Upper lobe of left lung (tissue), 6 donors: Measurements from ENCODE around the gene OR10AD1. TPM values are rescaled to one million over a fixed set of nuclear protein-coding genes. Genes with fewer than 3 reads are reported as not detected.
A peak's percentile ranks its signal among the peaks of the same experiment; 100 is the strongest.

Experiments used
- ATAC-seq, 2 donors: fragments of 200-7000 bp; cut with Tn5 transposase; one replicate each; pipeline ENCODE4 v1.9.1; 2022; ENCODE audit warnings: mild to moderate bottlenecking in 2 of 2, moderate library complexity in 2 of 2; ENCODE audit not compliant: low FRiP score in 2 of 2
- DNase-seq, 2 donors: peaks; one replicate each; pipeline ENCODE4 v3.0.0-alpha.2; 2019 to 2020
- H3K27ac ChIP-seq, 4 donors: fragments of 200-600 bp; sonication (generic); one replicate each; pipeline ENCODE4 v1.5.1; 2016 to 2019
- H3K27me3 ChIP-seq, 4 donors: fragments of 200-600 bp; sonication (generic); one replicate each; pipeline ENCODE4 v1.5.1; 2017 to 2019
- H3K36me3 ChIP-seq, 4 donors: fragments of 200-600 bp; sonication (generic); one replicate each; pipeline ENCODE4 v1.5.1; 2016 to 2019
- H3K4me1 ChIP-seq, 4 donors: fragments of 200-600 bp; sonication (generic); one replicate each; pipeline ENCODE4 v1.5.1; 2018 to 2019
- H3K4me3 ChIP-seq, 4 donors: fragments of 200-600 bp; sonication (generic); one replicate each; pipeline ENCODE4 v1.5.1; 2017 to 2019; ENCODE audit warnings: mild to moderate bottlenecking in 2 of 4, moderate library complexity in 1 of 4
- H3K9me3 ChIP-seq, 4 donors: fragments of 200-600 bp; sonication (generic); one replicate each; pipeline ENCODE4 v1.5.1; 2018 to 2019
- CTCF ChIP-seq, 6 experiments: fragments of 450-650 bp in 4 of 6; fragments of 200-600 bp in 2 of 6; sonication (generic) in 2 of 6; IDR thresholded peaks; one replicate each; pipeline ENCODE4 v1.5.1; 2016 to 2019; ENCODE audit warnings: antibody characterized with exemption in 6 of 6
- EP300 ChIP-seq, 4 donors: sonication (generic); formaldehyde crosslinking; IDR thresholded peaks; one replicate each; pipeline ENCODE4 v1.5.1; 2017; ENCODE audit warnings: antibody characterized with exemption in 4 of 4, control low read depth in 2 of 4
- POLR2A ChIP-seq, 4 donors: fragments of 450-650 bp; IDR thresholded peaks; one replicate each; pipeline ENCODE4 v1.5.1; 2016 to 2017; ENCODE audit warnings: antibody characterized with exemption in 4 of 4, mild to moderate bottlenecking in 2 of 4
- POLR2AphosphoS5 ChIP-seq, 2 donors: sonication (generic); formaldehyde crosslinking; IDR thresholded peaks; one replicate each; pipeline ENCODE4 v1.5.1; 2017; ENCODE audit warnings: antibody characterized with exemption in 2 of 2
- WGBS, 2 donors: methylation state at CpG; one replicate each; pipeline ENCODE4 v1.1.5; 2017 to 2018; 5-methylcytosine and 5-hydroxymethylcytosine counted together
- total RNA-seq, 6 donors: library from RNA; depleted of rRNA in 4 of 6; stranded (reverse); fragments of >200 nt in 4 of 6; gene quantifications; one replicate each; pipeline versions ENCODE4 v1.1.0 to v1.2.1, GENCODE V29; 2016 to 2021
- donor health status: DM: no; HTN: no; CAD: no; lungs with moderate emphysema.
- donor health status: DM: no; HTN: yes; CAD: no; lungs with severe emphysema.

The OR10AD1 gene
- total RNA-seq, 6 donors from 2014 or later: not detected

- H3K27me3 ChIP-seq: no peaks in the 10 kb centered on the region
- 0 to 3% methylated on average over 21 to 38 of the region's 39 CpGs for WGBS, 2 donors
- peak; percentile 96 to 99 for DNase-seq
- no peaks in the 10 kb centered on the region for H3K9me3 ChIP-seq
- ATAC-seq: peak; percentile 97 to 98
- H3K4me1 ChIP-seq: peaks cover 29 to 47% (median 35%) of the 10 kb centered on the region in 4 donors
- peak overlapping the region; percentile 96 to 100 (median 97) for H3K27ac ChIP-seq
- TF ChIP-seq CTCF (IDR thresholded peaks at IDR 0.05) (peak in 2 of 6 experiments; percentile 16 to 31), POLR2A (IDR thresholded peaks at IDR 0.05) (peak in 3 of 4 donors; percentile 97 to 99 (median 99)), POLR2AphosphoS5 (IDR thresholded peaks at IDR 0.05) (peak; percentile 96 to 99), EP300 (IDR thresholded peaks at IDR 0.05) (peak in 1 of 4 donors; percentile 54)
- H3K4me3 ChIP-seq: peak overlapping the region; percentile 58 to 75 (median 68)
- no peaks in the 10 kb centered on the region for H3K36me3 ChIP-seq
These were observed 5.0 kb downstream of the OR10AD1 start for GRCh38 chr12:48197971-48198671.

- ATAC-seq: peak; percentile 74 to 76
- DNase-seq: no peak
- Histone ChIP-seq H3K27ac (peak overlapping the region; percentile 96 to 100 (median 97)), H3K4me3 (peak overlapping the region; percentile 46 to 75 (median 60)), H3K4me1 (peaks cover 29 to 52% (median 37%) of the 10 kb centered on the region in 4 donors), H3K36me3 (no peaks in the 10 kb centered on the region), H3K27me3 (no peaks in the 10 kb centered on the region), H3K9me3 (no peaks in the 10 kb centered on the region)
- 0 to 1% methylated on average over 10 of the region's 10 CpGs for WGBS, 2 donors
- TF ChIP-seq CTCF (IDR thresholded peaks at IDR 0.05) (peak in 5 of 6 experiments; percentile 9 to 59 (median 42)), POLR2AphosphoS5 (IDR thresholded peaks at IDR 0.05) (no peak)
These were observed 5.5 kb downstream of the OR10AD1 start for GRCh38 chr12:48197549-48197970.

GRCh38 chr12:48194799-48195201 is 8.3 kb downstream of the OR10AD1 start:
- no peak overlapping the region for H3K4me3 ChIP-seq
- H3K36me3 ChIP-seq: no peaks in the 10 kb centered on the region
- DNase-seq: no peak
- peak overlapping the region in 2 of 4 donors; percentile 7 to 11 for H3K27ac ChIP-seq
- no peak for ATAC-seq
- no peaks in the 10 kb centered on the region for H3K9me3 ChIP-seq
- WGBS, 2 donors: 50 to 56% methylated on average over 1 of the region's 1 CpG
- peaks cover 13 to 35% (median 27%) of the 10 kb centered on the region in 4 donors for H3K4me1 ChIP-seq
- H3K27me3 ChIP-seq: no peaks in the 10 kb centered on the region
- no peak for TF ChIP-seq EP300 (IDR thresholded peaks at IDR 0.05)

GRCh38 chr12:48193623-48194022 is 9.5 kb downstream of the OR10AD1 start:
- no peaks in the 10 kb centered on the region for H3K36me3 ChIP-seq
- H3K4me3 ChIP-seq: no peak overlapping the region
- TF ChIP-seq EP300 (IDR thresholded peaks at IDR 0.05) (no peak), CTCF (IDR thresholded peaks at IDR 0.05) (no peak), POLR2AphosphoS5 (IDR thresholded peaks at IDR 0.05) (no peak), POLR2A (IDR thresholded peaks at IDR 0.05) (no peak)
- peaks cover 3 to 23% (median 18%) of the 10 kb centered on the region in 4 donors for H3K4me1 ChIP-seq
- DNase-seq: no peak
- peak overlapping the region in 2 of 4 donors; percentile 19 to 28 for H3K27ac ChIP-seq
- no peaks in the 10 kb centered on the region for H3K9me3 ChIP-seq
- ATAC-seq: no peak
- WGBS, 2 donors: 37 to 57% methylated on average over 2 of the region's 2 CpGs
- H3K27me3 ChIP-seq: no peaks in the 10 kb centered on the region

GRCh38 chr12:48192861-48193260 is 10.2 kb downstream of the OR10AD1 start:
- DNase-seq (no peak), ATAC-seq (no peak)
- peak overlapping the region in 2 of 4 donors; percentile 19 to 28 for H3K27ac ChIP-seq
- no peaks in the 10 kb centered on the region for H3K27me3 ChIP-seq
- TF ChIP-seq CTCF (IDR thresholded peaks at IDR 0.05) (no peak), POLR2A (IDR thresholded peaks at IDR 0.05) (no peak), EP300 (IDR thresholded peaks at IDR 0.05) (no peak), POLR2AphosphoS5 (IDR thresholded peaks at IDR 0.05) (no peak)
- no peaks in the 10 kb centered on the region for H3K36me3 ChIP-seq
- peaks cover 3 to 23% (median 17%) of the 10 kb centered on the region in 4 donors for H3K4me1 ChIP-seq
- H3K9me3 ChIP-seq: no peaks in the 10 kb centered on the region
- H3K4me3 ChIP-seq: no peak overlapping the region
- WGBS, 2 donors: 55 to 58% methylated on average over 1 of the region's 1 CpG
